ENCODE results near the gene IL1RAPL2. TPM values are rescaled to one million over a fixed set of nuclear protein-coding genes. Genes with fewer than 3 reads are reported as not detected.

The IL1RAPL2 gene
- not detected in 2 replicates for total RNA-seq
- not detected in 2 replicates for polyA plus RNA-seq
- not detected in 2 replicates for polyA plus RNA-seq (2011; cell fraction: cytosol; rRNA removed)
- polyA plus RNA-seq (2011; cell fraction: nucleus; rRNA removed) = not detected in 2 replicates
- polyA plus RNA-seq (2012) = not detected in 2 replicates
- not detected in 2 replicates for polyA minus RNA-seq
- not detected for polyA minus RNA-seq (2011; cell fraction: cytosol; rRNA and poly(A)+ RNA removed)
- not detected in 2 replicates for polyA minus RNA-seq (2011; cell fraction: nucleus; rRNA and poly(A)+ RNA removed)
- percentile 1 among the genes with signal in this experiment for Bru-seq, nascent RNA
- BruChase-seq, experiment 1, labeled RNA remaining after a 6-hour chase = percentile 1 among the genes with signal in this experiment
- BruChase-seq, experiment 2, labeled RNA remaining after a 2-hour chase = percentile 1 among the genes with signal in this experiment
- long read RNA-seq = 0 reads

DNA sequence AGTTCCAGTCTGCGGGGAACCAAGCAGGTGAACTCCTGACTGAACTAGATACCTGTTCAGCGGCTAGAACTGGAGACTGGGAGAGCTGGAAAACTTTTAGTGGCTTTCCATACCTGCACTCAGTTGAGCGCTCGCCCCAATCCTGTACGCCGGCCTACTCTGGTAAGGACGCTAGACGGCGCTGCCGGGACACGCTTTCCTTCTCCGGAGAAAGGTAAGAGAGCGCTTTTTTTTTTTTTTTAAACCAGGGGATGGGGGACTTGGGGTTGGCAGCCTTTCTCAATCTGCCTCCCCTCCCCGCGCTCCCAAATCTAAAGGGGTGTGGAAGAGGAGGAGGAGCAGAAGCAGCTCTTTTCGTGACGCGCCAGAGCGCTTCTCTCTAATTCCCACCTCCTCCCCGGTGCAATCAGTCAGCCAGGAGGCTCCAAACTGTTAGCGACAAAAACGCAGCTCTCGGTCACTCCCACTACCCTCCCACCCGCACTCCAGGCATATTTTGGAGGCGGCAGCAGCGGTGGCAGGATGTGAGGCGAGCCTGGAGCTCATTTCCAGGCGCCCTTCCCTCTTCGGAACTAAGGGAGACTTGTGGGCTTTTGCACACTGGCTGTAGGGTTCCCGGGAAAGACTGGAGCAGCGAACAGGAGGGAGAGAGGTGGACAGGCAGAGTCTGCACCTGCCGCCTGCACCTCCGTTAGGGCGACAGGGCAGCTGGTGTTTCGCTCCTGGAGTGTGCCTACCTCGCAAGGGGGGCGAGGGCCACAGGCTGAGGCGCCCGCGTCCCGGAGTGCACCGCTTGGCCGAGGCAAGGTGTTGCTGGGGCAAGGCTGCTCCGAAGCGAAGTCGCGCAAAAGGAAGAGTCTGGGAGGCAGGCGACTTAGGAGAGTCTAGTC lies at the start of gene IL1RAPL2:
Gene IL1RAPL2 (plus strand): TSS at position 409 of the 890 bp plus-strand sequence.
- ChIA-PET POLR2A (no interaction called here), CTCF (interaction anchor here (1.0 to 2.5 kb wide), 3 partner anchors 18 to 624 kb away, joined by 3 to 18 read pairs (median 3); no protein-coding TSS in a partner anchor)
- intact Hi-C loops (cut with micrococcal nuclease) (no loop called here), dilution Hi-C loops (cut with MboI; ENCODE audit: extremely low pct_ligation_motif_present, low sequenced_read_pairs) (no loop called here)
- Histone ChIP-seq H3K79me2 (ENCODE audit: control insufficient read depth, insufficient read depth, low read length) (no peaks in the 10 kb centered on the region), H3K4me2 (ENCODE audit: insufficient read depth, low read length) (no peak within 1 kb of the TSS), H4K20me1 (replicated peaks; ENCODE audit: control insufficient read depth, extremely low read depth, insufficient read depth, low read length) (no peaks in the 10 kb centered on the region), H3K36me3 (ENCODE audit: control insufficient read depth in 2 of 2, extremely low read depth in 1 of 2, insufficient read depth in 2 of 2, low read length in 2 of 2) (no peaks in the 10 kb centered on the region), H3K4me1 (ENCODE audit: control insufficient read depth, extremely low read depth, insufficient read depth, low read length) (no peaks in the 10 kb centered on the region), H3K4me3 (replicated peaks in 1 of 3; ENCODE audit: insufficient read depth in 1 of 3, low read depth in 1 of 3, low read length in 3 of 3) (no peak within 1 kb of the TSS), H3K9me1 (replicated peaks; ENCODE audit: control insufficient read depth, extremely low read depth, insufficient read depth, low read length) (no peaks in the 10 kb centered on the region), H3K9ac (replicated peaks; ENCODE audit: extremely low read depth, insufficient read depth, low read length) (no peak within 1 kb of the TSS), H2AFZ (ENCODE audit: low read depth, low read length) (no peak within 1 kb of the TSS), H3K27me3 (ENCODE audit: control insufficient read depth in 2 of 2, insufficient read depth in 2 of 2, low read length in 2 of 2) (peaks cover 23 to 29% of the 10 kb centered on the region in 2 experiments), H3K9me3 (replicated peaks; ENCODE audit: control insufficient read depth, insufficient read depth, low read length) (no peaks in the 10 kb centered on the region), H3K27ac (ENCODE audit: insufficient read depth, low read depth, low read length) (no peak within 1 kb of the TSS)
- DNase-seq (ENCODE audit: low read depth, low spot score) = no peak
- FAIRE-seq = peak; percentile 52
- BruUV-seq (replicated peaks) = no TSS peak
- TF ChIP-seq MYC (IDR thresholded peaks at IDR 0.05; ENCODE audit: low read depth, low read length) (no peak), JUN (IDR thresholded peaks at IDR 0.05; ENCODE audit: borderline replicate concordance, insufficient read depth, insufficient read length, low read depth) (no peak), CTCF (IDR thresholded peaks at IDR 0.05; ENCODE audit: extremely low read depth in 1 of 2, insufficient read depth in 1 of 2, low read depth in 1 of 2, low read length in 2 of 2) (peak; percentile 9 to 47), MAX (IDR thresholded peaks at IDR 0.05; ENCODE audit: insufficient read depth, insufficient read length) (no peak), GATA2 (IDR thresholded peaks at IDR 0.05; ENCODE audit: insufficient read depth, insufficient read length, low read depth, low read length) (no peak)
